Suprapubic skin (tissue), 4 donors: ENCODE data around the gene RNF20. TPM values are rescaled to one million over a fixed set of nuclear protein-coding genes. Genes with fewer than 3 reads are reported as not detected.

Experiments
- DNase-seq, 2 donors: peaks; one replicate each; pipeline ENCODE4 v3.0.0-alpha.2; 2019; ENCODE audit warnings: low spot score in 2 of 2
- H3K27ac ChIP-seq: fragments of 200-600 bp; sonication (generic); one replicate; pipeline ENCODE4 v1.5.1; 2019
- H3K27me3 ChIP-seq: fragments of 200-600 bp; sonication (generic); one replicate; pipeline ENCODE4 v1.5.1; 2019
- H3K36me3 ChIP-seq: fragments of 200-600 bp; sonication (generic); one replicate; pipeline ENCODE4 v1.5.1; 2019
- H3K4me1 ChIP-seq: fragments of 200-600 bp; sonication (generic); one replicate; pipeline ENCODE4 v1.5.1; 2019
- H3K4me3 ChIP-seq: fragments of 200-600 bp; sonication (generic); one replicate; pipeline ENCODE4 v1.5.1; 2019; ENCODE audit warnings: mild to moderate bottlenecking
- H3K9me3 ChIP-seq: fragments of 200-600 bp; sonication (generic); one replicate; pipeline ENCODE4 v1.5.1; 2019
- CTCF ChIP-seq, 2 donors: fragments of 200-600 bp in 1 of 2; fragments of 450-650 bp in 1 of 2; sonication (generic) in 1 of 2; IDR thresholded peaks; one replicate each; pipeline ENCODE4 v1.5.1; 2016 to 2019; ENCODE audit warnings: antibody characterized with exemption in 2 of 2, mild to moderate bottlenecking in 1 of 2, moderate library complexity in 1 of 2
- EP300 ChIP-seq: sonication (generic); formaldehyde crosslinking; IDR thresholded peaks from one replicate; pipeline ENCODE4 v1.6.1; 2017; ENCODE audit warnings: antibody characterized with exemption
- POLR2A ChIP-seq, 2 donors: fragments of 450-650 bp; IDR thresholded peaks; one replicate each; pipeline ENCODE4 v1.6.1; 2017; ENCODE audit warnings: antibody characterized with exemption in 2 of 2, mild to moderate bottlenecking in 2 of 2, moderate library complexity in 2 of 2
- POLR2AphosphoS5 ChIP-seq, 3 donors: sonication (generic); formaldehyde crosslinking; IDR thresholded peaks; one replicate each; pipeline ENCODE4 v1.6.1; 2017; ENCODE audit warnings: antibody characterized with exemption in 3 of 3
- WGBS: methylation state at CpG from one replicate; pipeline ENCODE4 v1.1.5; 2018; 5-methylcytosine and 5-hydroxymethylcytosine counted together
- total RNA-seq, 4 donors: library from RNA; depleted of rRNA; stranded (reverse); fragments of >200 nt; gene quantifications; one replicate each; pipeline ENCODE4 v1.1.0, GENCODE V29; 2016

The RNF20 gene
- total RNA-seq, 4 donors from 2014 or later, result 16.0 to 24.1 (median 22.3) TPM

- Histone ChIP-seq H3K27me3 (peaks cover 4% of the 10 kb centered on the region), H3K9me3 (no peaks in the 10 kb centered on the region), H3K4me3 (no peak overlapping the region), H3K4me1 (no peaks in the 10 kb centered on the region), H3K27ac (no peak overlapping the region), H3K36me3 (no peaks in the 10 kb centered on the region)
- WGBS, result 67% methylated on average over 2 of the region's 2 CpGs
- TF ChIP-seq EP300, result no peak
- TF ChIP-seq POLR2A (IDR thresholded peaks at IDR 0.05), result no peak
- no peak for TF ChIP-seq CTCF (IDR thresholded peaks at IDR 0.05)
- no peak for TF ChIP-seq POLR2AphosphoS5 (IDR thresholded peaks at IDR 0.05)
- no peak for DNase-seq
These were observed 70.6 kb downstream of the RNF20 start for GRCh38 chr9:101604296-101604695.

- Histone ChIP-seq H3K27me3 (peaks cover 4% of the 10 kb centered on the region), H3K27ac (no peak overlapping the region), H3K36me3 (no peaks in the 10 kb centered on the region), H3K9me3 (no peaks in the 10 kb centered on the region), H3K4me1 (no peaks in the 10 kb centered on the region), H3K4me3 (no peak overlapping the region)
- no peak for DNase-seq
- 94% methylated on average over 3 of the region's 3 CpGs for WGBS
- TF ChIP-seq POLR2A (IDR thresholded peaks at IDR 0.05) (no peak), POLR2AphosphoS5 (IDR thresholded peaks at IDR 0.05) (no peak), EP300 (no peak), CTCF (IDR thresholded peaks at IDR 0.05) (no peak)
These were observed 71.9 kb downstream of the RNF20 start for GRCh38 chr9:101605547-101605946.

Other genes starting within 250 kb of the RNF20 start
- gene BAAT, start 148.8 kb upstream of the RNF20 start, total RNA-seq, result 1 to 10 TPM in 1 of 4 donors, not detected in 3; 2.3 TPM
- 10 to 100 TPM in 3 of 4 donors, 1 to 10 TPM in 1; 6.8 to 13.0 (median 11.2) TPM for gene MRPL50, start 135.2 kb upstream of the RNF20 start, total RNA-seq
- gene ZNF189, start 135.0 kb upstream of the RNF20 start, total RNA-seq, result 10 to 100 TPM in 2 of 4 donors, 1 to 10 TPM in 2; 6.1 to 14.9 (median 10.2) TPM
- gene ALDOB, start 98.1 kb upstream of the RNF20 start, total RNA-seq, result 10 to 100 TPM in 1 of 4 donors, 1 to 10 TPM in 3; 1.1 to 43.3 (median 2.0) TPM
- not detected for gene PPP3R2, start 61.1 kb downstream of the RNF20 start, total RNA-seq
- gene GRIN3A, start 204.8 kb downstream of the RNF20 start, total RNA-seq, result under 1 TPM in 1 of 4 donors, not detected in 3; 0.21 TPM